GM23248 (cell line): ENCODE results near the gene ACYP1. TPM values are rescaled to one million over a fixed set of nuclear protein-coding genes. Genes with fewer than 3 reads are reported as not detected.
"Not testable (repeated sequence)": the region's sequence is repeated elsewhere in the genome, so short reads cannot be mapped to it uniquely, and the experiment has no call there.

Source experiments
- DNase-seq: peaks from one replicate; pipeline ENCODE4 v3.0.0-alpha.2; 2015
- H2AFZ ChIP-seq: fragments of 200-600 bp; sonication (generic); 2 replicates; pipeline ENCODE4 v1.6.1; 2016; ENCODE audit warnings: antibody characterized with exemption
- H3F3A ChIP-seq: fragments of 200-600 bp; sonication (generic); 2 replicates; pipeline ENCODE4 v1.6.1; 2016; ENCODE audit warnings: mild to moderate bottlenecking, antibody characterized with exemption, mixed run types; ENCODE audit not compliant: insufficient read depth
- H3K27ac ChIP-seq: fragments of 200-600 bp; sonication (generic); 2 replicates; pipeline ENCODE4 v1.5.1; 2016; ENCODE audit warnings: mild to moderate bottlenecking
- H3K27me3 ChIP-seq: fragments of 200-600 bp; sonication (generic); replicated peaks from 2 replicates; pipeline ENCODE4 v1.6.1; 2016; ENCODE audit warnings: mild to moderate bottlenecking; ENCODE audit not compliant: insufficient read depth
- H3K36me3 ChIP-seq: fragments of 200-600 bp; sonication (generic); 2 replicates; pipeline ENCODE4 v1.6.1; 2016; ENCODE audit warnings: low read depth, mild to moderate bottlenecking
- H3K4me1 ChIP-seq: fragments of 200-600 bp; sonication (generic); 2 replicates; pipeline ENCODE4 v1.6.1; 2016; ENCODE audit warnings: mild to moderate bottlenecking; ENCODE audit not compliant: insufficient read depth
- H3K4me2 ChIP-seq: fragments of 200-600 bp; sonication (generic); one replicate; pipeline ENCODE4 v1.6.1; 2016; ENCODE audit warnings: mild to moderate bottlenecking; ENCODE audit not compliant: unreplicated experiment
- H3K4me3 ChIP-seq: fragments of 200-600 bp; sonication (generic); 2 replicates; pipeline ENCODE4 v1.5.1; 2016; ENCODE audit warnings: mild to moderate bottlenecking
- H3K79me2 ChIP-seq: fragments of 200-600 bp; sonication (generic); 2 replicates; pipeline ENCODE4 v1.6.1; 2016; ENCODE audit warnings: mild to moderate bottlenecking; ENCODE audit not compliant: insufficient read depth
- H3K9ac ChIP-seq: fragments of 200-600 bp; sonication (generic); 2 replicates; pipeline ENCODE4 v1.6.1; 2016; ENCODE audit warnings: mild to moderate bottlenecking
- H3K9me2 ChIP-seq: fragments of 200-600 bp; sonication (generic); 2 replicates; pipeline ENCODE4 v1.6.1; 2016; ENCODE audit warnings: mixed run types, mild to moderate bottlenecking, moderate library complexity; ENCODE audit not compliant: insufficient read depth
- H3K9me3 ChIP-seq: fragments of 200-600 bp; sonication (generic); one replicate; pipeline ENCODE4 v1.6.1; 2017; ENCODE audit warnings: low read depth
- H4K20me1 ChIP-seq: fragments of 200-600 bp; sonication (generic); 2 replicates; pipeline ENCODE4 v1.6.0; 2016; ENCODE audit not compliant: insufficient read depth
- EZH2 ChIP-seq: fragments of 200-600 bp; sonication (generic); IDR thresholded peaks from 2 replicates; pipeline ENCODE4 v1.6.1; 2018; ENCODE audit warnings: antibody characterized with exemption, mild to moderate bottlenecking; ENCODE audit not compliant: insufficient read depth, poor library complexity, severe bottlenecking
- EZH2phosphoT487 ChIP-seq: fragments of 200-600 bp; sonication (generic); IDR thresholded peaks from 2 replicates; pipeline ENCODE4 v1.6.1; 2018; ENCODE audit warnings: antibody characterized with exemption, moderate library complexity, mild to moderate bottlenecking, low read depth; ENCODE audit not compliant: insufficient read depth
- whole genome bisulfite sequencing, 2 experiments: methylation state at CpG; one replicate each; pipeline ENCODE4 v1.1.6; 2015 to 2017; ENCODE audit warnings: low lambda C conversion rate in 2 of 2, low coverage in 1 of 2; ENCODE audit errors: missing lambda C conversion rate in 2 of 2; 5-methylcytosine and 5-hydroxymethylcytosine counted together
- in situ Hi-C: fragments of 300-500 bp; cut with MboI; formaldehyde crosslinking; loops from 2 replicates; pipeline ENCODE4 v1.15.0; 2020
- polyA plus RNA-seq: library from polyadenylated mRNA; unstranded; fragments of >200 nt; fragmentation: Nextera tagmentation; extraction: Ambion mirVana; gene quantifications from 2 replicates; pipeline ENCODE4 v1.2.1, GENCODE V29; 2016
- total RNA-seq: library from RNA; depleted of rRNA; stranded (reverse); fragments of >200 nt; shearing (Covaris generic); gene quantifications from 2 replicates; pipeline ENCODE4 v1.2.3, GENCODE V29; 2014

The ACYP1 gene
- total and polyA plus RNA-seq, 2 experiments from 2014 or later: 7.3 to 19.3 TPM

DNA sequence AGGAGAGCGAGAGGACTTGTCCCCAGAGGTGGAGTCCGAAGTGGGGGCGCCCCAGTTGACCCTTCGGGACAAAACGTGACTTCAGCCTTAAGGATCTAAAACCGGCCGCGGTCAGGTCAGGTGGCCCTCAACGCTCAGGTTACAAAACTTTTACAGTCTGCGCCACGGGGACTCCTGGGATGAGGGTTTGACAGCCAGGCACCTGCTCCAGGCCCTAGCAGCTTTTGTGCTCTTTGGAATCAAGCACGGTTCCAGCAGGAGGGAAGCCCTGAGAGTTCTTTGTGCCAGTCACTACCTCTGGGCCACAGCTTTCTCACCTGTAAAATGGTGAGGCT, 6.0 kb upstream of the ACYP1 start:
- Histone ChIP-seq H3K27me3 (no peaks in the 10 kb centered on the region), H3K4me1 (peaks cover 18% of the 10 kb centered on the region), H4K20me1 (no peaks in the 10 kb centered on the region), H3K27ac (peak overlapping the region; percentile 74), H3K36me3 (no peaks in the 10 kb centered on the region), H3K9me2 (no peaks in the 10 kb centered on the region), H3K79me2 (no peaks in the 10 kb centered on the region; the same call in 1 of the 2 replicates), H2AFZ (peak overlapping the region; percentile 75), H3K9me3 (no peaks in the 10 kb centered on the region), H3F3A (peaks cover 23% of the 10 kb centered on the region; the same call in 1 of the 2 replicates), H3K4me3 (peak overlapping the region; percentile 73), H3K9ac (peak overlapping the region; percentile 80), H3K4me2 (peak overlapping the region; percentile 86)
- TF ChIP-seq EZH2: no peak
- no peak for TF ChIP-seq EZH2phosphoT487
- in situ Hi-C loops: loop anchor here (10.0 kb wide), 1 partner anchor 135 kb away; no protein-coding TSS in a partner anchor
- WGBS, 2 experiments: 29% methylated on average over 12 of the region's 12 CpGs
- DNase-seq: no peak

DNA sequence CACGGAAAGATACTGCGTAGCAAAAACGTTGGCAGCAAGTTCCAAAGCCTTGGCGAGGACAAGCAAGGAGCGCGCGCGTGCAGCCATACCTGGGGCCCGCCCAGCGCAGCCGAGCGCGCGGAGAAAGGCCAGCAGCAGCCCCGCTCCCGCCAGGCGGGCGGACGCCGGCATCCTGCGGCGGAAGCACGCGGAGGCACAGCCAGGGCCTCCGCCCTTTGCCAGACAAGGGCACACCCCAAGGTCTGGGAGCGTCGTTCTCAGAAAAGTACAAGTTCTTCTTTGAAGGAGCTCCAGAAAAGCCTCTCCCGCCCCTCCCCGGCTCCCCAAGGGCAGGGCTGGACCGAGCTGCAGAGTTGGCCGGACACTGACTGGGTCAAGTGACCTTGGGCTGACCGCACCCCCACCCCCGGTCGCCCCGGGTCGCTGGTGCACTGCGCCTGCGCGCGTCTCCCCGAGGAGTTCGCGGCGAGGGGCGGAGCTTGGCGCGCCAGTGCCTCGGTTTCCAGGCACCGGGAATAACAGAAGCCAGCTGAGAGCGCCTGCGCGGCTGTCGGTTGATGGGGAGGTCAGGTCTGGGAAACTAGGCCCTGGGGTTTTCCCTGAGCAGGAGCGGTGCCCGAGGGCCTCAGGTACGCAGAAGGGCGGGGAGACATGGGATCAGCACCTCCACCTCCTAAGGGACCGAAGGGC, 5.4 kb upstream of the ACYP1 start, which contains the start of gene ZC2HC1C:
ZC2HC1C (plus strand) TSS at position 521 of the 690 bp plus-strand sequence. CDS start 933 bp downstream, outside the sequence.
- Histone ChIP-seq H3K9ac (peak within 1 kb of the TSS; percentile 80), H3K27me3 (no peaks in the 10 kb centered on the region), H3K9me3 (no peaks in the 10 kb centered on the region), H3F3A (peaks cover 23% of the 10 kb centered on the region; the same call in 1 of the 2 replicates), H3K27ac (peak within 1 kb of the TSS; percentile 74), H3K4me3 (peak within 1 kb of the TSS; percentile 73), H3K4me2 (peak within 1 kb of the TSS; percentile 86), H2AFZ (peak within 1 kb of the TSS; percentile 75), H3K4me1 (peaks cover 18% of the 10 kb centered on the region), H3K9me2 (no peaks in the 10 kb centered on the region), H3K79me2 (no peaks in the 10 kb centered on the region; the same call in 1 of the 2 replicates), H4K20me1 (no peaks in the 10 kb centered on the region), H3K36me3 (no peaks in the 10 kb centered on the region)
- no peak for TF ChIP-seq EZH2
- no peak for TF ChIP-seq EZH2phosphoT487
- 2 to 3% methylated on average over 49 to 50 of the region's 58 CpGs for WGBS, 2 experiments
- DNase-seq: peak; percentile 94
- in situ Hi-C loops: no loop called here

- peak overlapping the region; percentile 73 for H3K4me3 ChIP-seq
- no peaks in the 10 kb centered on the region for H3K27me3 ChIP-seq
- 4 to 6% methylated on average over 15 of the region's 15 CpGs for WGBS, 2 experiments
- H3K9me2 ChIP-seq: no peaks in the 10 kb centered on the region
- H3K4me2 ChIP-seq: peak overlapping the region; percentile 86
- H4K20me1 ChIP-seq: no peaks in the 10 kb centered on the region
- no peaks in the 10 kb centered on the region for H3K36me3 ChIP-seq
- no peaks in the 10 kb centered on the region for H3K9me3 ChIP-seq
- peak overlapping the region; percentile 75 for H2AFZ ChIP-seq
- peak overlapping the region; percentile 74 for H3K27ac ChIP-seq
- H3K9ac ChIP-seq: peak overlapping the region; percentile 80
- peaks cover 23% of the 10 kb centered on the region; the same call in 1 of the 2 replicates for H3F3A ChIP-seq
- in situ Hi-C loops: no loop called here
- H3K79me2 ChIP-seq: peaks cover under 1% of the 10 kb centered on the region; the same call in 1 of the 2 replicates
- DNase-seq: no peak
- no peak for TF ChIP-seq EZH2phosphoT487
- no peak for TF ChIP-seq EZH2
- H3K4me1 ChIP-seq: peaks cover 18% of the 10 kb centered on the region
These were observed 4.7 kb upstream of the ACYP1 start for GRCh38 chr14:75068294-75069120.

- H3K27ac ChIP-seq, in situ Hi-C loops, H2AFZ ChIP-seq, H3K36me3 ChIP-seq, H4K20me1 ChIP-seq, DNase-seq, H3K9me2 ChIP-seq, H3K79me2 ChIP-seq, H3K4me2 ChIP-seq, H3K9me3 ChIP-seq, H3K27me3 ChIP-seq: not testable (repeated sequence)
- Histone ChIP-seq H3K9ac (0 out of 2 replicates have a peak overlapping the region, but pooled peaks have one; percentile 80), H3K4me1 (peaks cover 20% of the 10 kb centered on the region), H3K4me3 (0 out of 2 replicates have a peak overlapping the region, but pooled peaks have one; percentile 73), H3F3A (peaks cover 23% of the 10 kb centered on the region; the same call in 1 of the 2 replicates)
- 91 to 97% methylated on average over 4 of the region's 4 CpGs for WGBS, 2 experiments
These were observed 3.9 kb upstream of the ACYP1 start for GRCh38 chr14:75067765-75068164.
